A549 (cell line): Measurements from ENCODE around the gene VEGFC. TPM values are rescaled to one million over a fixed set of nuclear protein-coding genes. Genes with fewer than 3 reads are reported as not detected.

ENCODE experiments used
- ATAC-seq, 2 experiments: fragments of 200-7000 bp in 1 of 2; fragments of >200 bp in 1 of 2; cut with Nextera tagmentation in 1 of 2; cut with Tn5 transposase in 1 of 2; 3 replicates each; pipeline versions ENCODE4 v1.8.0 to v1.9.1; 2018 to 2020; ENCODE audit warnings: mild to moderate bottlenecking in 1 of 2, moderate library complexity in 1 of 2
- CTCF ChIA-PET: fragments of 300-600 bp; sonication (Branson Sonifier 250); formaldehyde crosslinking; extraction: SDS; loops from one replicate; lab custom pipeline; 2021; ENCODE audit warnings: antibody characterized with exemption, inconsistent platforms; lab: Yijun Ruan, JAX
- POLR2A ChIA-PET: fragments of 350-600 bp; formaldehyde crosslinking; extraction: SDS; loops from one replicate; lab custom pipeline; 2021; ENCODE audit warnings: antibody characterized with exemption, inconsistent platforms; lab: Yijun Ruan, JAX
- DNase-seq, 2 experiments: peaks; one replicate each; pipeline versions ENCODE4 v3.0.0 to v3.0.0-alpha.2; 2011 to 2016; ENCODE audit warnings: low read depth in 1 of 2, low spot score in 1 of 2
- FAIRE-seq: peaks from 2 replicates; lab custom pipeline; 2011; peaks lifted over from hg19 to GRCh38; lab: Jason Lieb, UNC
- H3K27ac ChIP-seq, 2 experiments: fragments of >200 bp; sonication (Bioruptor Twin); formaldehyde crosslinking; 3 replicates each; pipeline ENCODE4 v1.5.1; 2016 to 2017
- H3K4me1 ChIP-seq: fragments of >200 bp; sonication (Bioruptor Twin); formaldehyde crosslinking; 3 replicates; pipeline ENCODE4 v1.6.1; 2016
- H3K4me2 ChIP-seq: fragments of >200 bp; sonication (Bioruptor Twin); formaldehyde crosslinking; 3 replicates; pipeline ENCODE4 v1.6.1; 2016
- H3K4me3 ChIP-seq: fragments of >200 bp; sonication (Bioruptor Twin); formaldehyde crosslinking; 3 replicates; pipeline ENCODE4 v1.5.1; 2016
- H3K9me3 ChIP-seq: fragments of >200 bp; sonication (Bioruptor Twin); formaldehyde crosslinking; 3 replicates; pipeline ENCODE4 v1.6.1; 2016
- BHLHE40 ChIP-seq: IDR thresholded peaks from 2 replicates; pipeline ENCODE4 v1.6.1; 2012; ENCODE audit warnings: low read depth, low read length, inconsistent platforms
- CBX2 ChIP-seq: fragments of 200-600 bp; sonication (generic); IDR thresholded peaks from 2 replicates; pipeline ENCODE4 v1.6.1; 2016; ENCODE audit warnings: low read depth, mild to moderate bottlenecking, borderline replicate concordance
- CEBPB ChIP-seq, 2 experiments: fragments of >200 bp in 1 of 2; sonication (Bioruptor Twin) in 1 of 2; formaldehyde crosslinking in 1 of 2; IDR thresholded peaks; 2 replicates each; pipeline ENCODE4 v1.6.1; 2012 to 2016
- CHD2 ChIP-seq: fragments of 150-350 bp; IDR thresholded peaks from 2 replicates; pipeline ENCODE4 v1.6.1; 2014; ENCODE audit warnings: low read length; ENCODE audit not compliant: partially characterized antibody
- EHF ChIP-seq: fragments of 250-450 bp; sonication (Bioruptor Pico); IDR thresholded peaks from 2 replicates; pipeline ENCODE4 v1.5.0; 2020; ENCODE audit warnings: mild to moderate bottlenecking
- FOSL2 ChIP-seq, 2 experiments: fragments of 450-650 bp in 1 of 2; fragments of >200 bp in 1 of 2; sonication (Bioruptor Twin) in 1 of 2; formaldehyde crosslinking; IDR thresholded peaks; 2 replicates each; pipeline versions ENCODE4 v1.5.0 to v1.6.1; 2016 to 2020; ENCODE audit warnings: mild to moderate bottlenecking in 1 of 2, moderate library complexity in 1 of 2
- HDAC2 ChIP-seq: fragments of 200-600 bp; sonication (generic); IDR thresholded peaks from 2 replicates; pipeline ENCODE4 v1.6.1; 2016
- HOXB13 ChIP-seq: fragments of 250-450 bp; sonication (Bioruptor Pico); IDR thresholded peaks from 2 replicates; pipeline ENCODE4 v1.5.0; 2020; ENCODE audit warnings: low read depth, mild to moderate bottlenecking, moderate library complexity
- MAX ChIP-seq: IDR thresholded peaks from 2 replicates; pipeline ENCODE4 v1.6.1; 2012
- MAZ ChIP-seq: fragments of 150-350 bp; IDR thresholded peaks from 2 replicates; pipeline ENCODE4 v1.6.1; 2014; ENCODE audit warnings: antibody characterized with exemption, low read depth, low read length, borderline replicate concordance
- NFE2L2 ChIP-seq: fragments of 150-350 bp; conservative IDR thresholded peaks from 2 replicates; pipeline ENCODE4 v1.6.1; 2014; ENCODE audit warnings: low read length
- RFX5 ChIP-seq: fragments of 450-650 bp; IDR thresholded peaks from 2 replicates; pipeline ENCODE4 v1.7.1; 2014; ENCODE audit warnings: antibody characterized with exemption, mild to moderate bottlenecking, moderate library complexity
- RNF2 ChIP-seq: fragments of 200-600 bp; sonication (generic); IDR thresholded peaks from 2 replicates; pipeline ENCODE4 v1.6.1; 2016; ENCODE audit warnings: low read depth, mild to moderate bottlenecking, antibody characterized with exemption, moderate library complexity, borderline replicate concordance
- SMC3 ChIP-seq: fragments of >200 bp; sonication (Bioruptor Twin); formaldehyde crosslinking; IDR thresholded peaks from 3 replicates; pipeline ENCODE4 v1.6.1; 2018; ENCODE audit warnings: inconsistent platforms
- SREBF2 ChIP-seq: fragments of 450-650 bp; IDR thresholded peaks from 2 replicates; pipeline ENCODE4 v1.6.1; 2014; ENCODE audit warnings: mild to moderate bottlenecking, moderate library complexity
- ZC3H11A ChIP-seq: fragments of 450-650 bp; IDR thresholded peaks from 2 replicates; pipeline ENCODE4 v1.6.1; 2014; ENCODE audit warnings: antibody characterized with exemption, mild to moderate bottlenecking
- ZFP36 ChIP-seq: fragments of 450-650 bp; IDR thresholded peaks from 2 replicates; pipeline ENCODE4 v1.6.1; 2014; ENCODE audit warnings: borderline replicate concordance; ENCODE audit not compliant: partially characterized antibody
- ZSCAN20 ChIP-seq: fragments of 250-450 bp; sonication (Bioruptor Pico); IDR thresholded peaks from 2 replicates; pipeline ENCODE4 v1.8.0; 2022; ENCODE audit warnings: mild to moderate bottlenecking, moderate library complexity
- WGBS: methylation state at CpG from one replicate; pipeline ENCODE4 v1.1.6; 2017; ENCODE audit errors: missing lambda C conversion rate; 5-methylcytosine and 5-hydroxymethylcytosine counted together
- polyA plus RNA-seq, 4 experiments: library from polyadenylated mRNA; depleted of rRNA in 3 of 4; stranded (reverse); fragments of >200 nt; fragmentation: RNase III in 1 of 4; extraction: RNeasy Plus Mini Kit Qiagen cat#74134 plus additional on column Dnase treatment in 1 of 4; gene quantifications; 2 replicates in 3 of 4; 3 replicates in 1 of 4; pipeline ENCODE4 v1.2.3, GENCODE V29; 2011 to 2017
- TF ChIP-seq, protein P1 (sequence below): IDR thresholded peaks from 2 replicates; pipeline ENCODE4 v1.6.1; 2012; ENCODE audit warnings: low read depth, borderline replicate concordance
- TF ChIP-seq, protein P2 (sequence below): fragments of 200-600 bp; sonication (generic); IDR thresholded peaks from 2 replicates; pipeline ENCODE4 v1.6.1; 2016; ENCODE audit warnings: antibody characterized with exemption, mild to moderate bottlenecking, moderate library complexity

Gene VEGFC
- polyA plus RNA-seq, 2 of the 4 experiments (the other 2 are of a cell fraction), result 11.6 to 14.4 TPM

GRCh38 chr4:176761872-176762271, 30.9 kb downstream of the VEGFC start (continued):
- TF ChIP-seq, protein P1, sequence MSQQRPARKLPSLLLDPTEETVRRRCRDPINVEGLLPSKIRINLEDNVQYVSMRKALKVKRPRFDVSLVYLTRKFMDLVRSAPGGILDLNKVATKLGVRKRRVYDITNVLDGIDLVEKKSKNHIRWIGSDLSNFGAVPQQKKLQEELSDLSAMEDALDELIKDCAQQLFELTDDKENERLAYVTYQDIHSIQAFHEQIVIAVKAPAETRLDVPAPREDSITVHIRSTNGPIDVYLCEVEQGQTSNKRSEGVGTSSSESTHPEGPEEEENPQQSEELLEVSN, result no peak
- TF ChIP-seq CEBPB (IDR thresholded peaks at IDR 0.05), result no peak
- no peak for TF ChIP-seq RFX5
- TF ChIP-seq SMC3, result no peak

DNA sequence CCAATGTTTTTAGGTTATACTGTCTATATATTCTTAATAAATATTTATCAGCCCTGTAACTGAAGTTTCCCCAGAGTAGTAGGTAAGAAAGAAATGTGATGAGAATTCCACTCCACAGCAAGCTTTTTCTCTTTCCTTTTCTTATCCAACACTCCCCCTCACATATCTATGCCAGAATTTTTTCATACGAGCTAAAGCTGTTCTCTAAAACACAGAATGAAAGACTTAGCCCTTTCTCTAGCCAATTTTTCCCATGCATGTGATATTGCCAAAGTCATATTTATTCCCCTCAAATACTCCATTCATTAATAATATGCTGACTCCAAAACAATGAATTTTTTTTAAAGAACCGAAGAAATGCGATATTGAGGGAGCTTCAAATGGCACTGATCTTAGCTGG, 32.3 kb downstream of the VEGFC start:
- POLR2A ChIA-PET, result no interaction called here
- FAIRE-seq, result no peak
- TF ChIP-seq ZSCAN20, result no peak
- no peak for TF ChIP-seq HDAC2
- no peak for TF ChIP-seq MAZ
- TF ChIP-seq RNF2, result no peak
- TF ChIP-seq HOXB13 (CRISPR knock-in tag), result no peak
- TF ChIP-seq, all 56 proteins: peak for 0
- DNase-seq (no peak), ATAC-seq (no peak)
- H3K4me2 ChIP-seq, result no peak overlapping the region
- WGBS, result 97% methylated on average over 3 of the region's 3 CpGs
- H3K27ac ChIP-seq, result no peak overlapping the region
- H3K4me1 ChIP-seq, result no peaks in the 10 kb centered on the region
- H3K9me3 ChIP-seq, result no peaks in the 10 kb centered on the region
- no peak overlapping the region for H3K4me3 ChIP-seq
- CTCF ChIA-PET, result interaction anchor here (1.2 kb wide), 1 partner anchor 287 kb away, joined by 3 read pairs; no protein-coding TSS in a partner anchor

GRCh38 chr4:176758731-176759130, 34.0 kb downstream of the VEGFC start:
- FAIRE-seq, result no peak
- DNase-seq, result no peak
- Histone ChIP-seq H3K4me1 (no peaks in the 10 kb centered on the region), H3K9me3 (no peaks in the 10 kb centered on the region), H3K4me3 (no peak overlapping the region), H3K4me2 (no peak overlapping the region), H3K27ac (no peak overlapping the region)
- ATAC-seq, result no peak
- ChIA-PET CTCF (no interaction called here), POLR2A (no interaction called here)
- WGBS, result 84% methylated on average over 2 of the region's 2 CpGs
- no peak for TF ChIP-seq SREBF2
- no peak for TF ChIP-seq ZSCAN20
- TF ChIP-seq, protein P2, sequence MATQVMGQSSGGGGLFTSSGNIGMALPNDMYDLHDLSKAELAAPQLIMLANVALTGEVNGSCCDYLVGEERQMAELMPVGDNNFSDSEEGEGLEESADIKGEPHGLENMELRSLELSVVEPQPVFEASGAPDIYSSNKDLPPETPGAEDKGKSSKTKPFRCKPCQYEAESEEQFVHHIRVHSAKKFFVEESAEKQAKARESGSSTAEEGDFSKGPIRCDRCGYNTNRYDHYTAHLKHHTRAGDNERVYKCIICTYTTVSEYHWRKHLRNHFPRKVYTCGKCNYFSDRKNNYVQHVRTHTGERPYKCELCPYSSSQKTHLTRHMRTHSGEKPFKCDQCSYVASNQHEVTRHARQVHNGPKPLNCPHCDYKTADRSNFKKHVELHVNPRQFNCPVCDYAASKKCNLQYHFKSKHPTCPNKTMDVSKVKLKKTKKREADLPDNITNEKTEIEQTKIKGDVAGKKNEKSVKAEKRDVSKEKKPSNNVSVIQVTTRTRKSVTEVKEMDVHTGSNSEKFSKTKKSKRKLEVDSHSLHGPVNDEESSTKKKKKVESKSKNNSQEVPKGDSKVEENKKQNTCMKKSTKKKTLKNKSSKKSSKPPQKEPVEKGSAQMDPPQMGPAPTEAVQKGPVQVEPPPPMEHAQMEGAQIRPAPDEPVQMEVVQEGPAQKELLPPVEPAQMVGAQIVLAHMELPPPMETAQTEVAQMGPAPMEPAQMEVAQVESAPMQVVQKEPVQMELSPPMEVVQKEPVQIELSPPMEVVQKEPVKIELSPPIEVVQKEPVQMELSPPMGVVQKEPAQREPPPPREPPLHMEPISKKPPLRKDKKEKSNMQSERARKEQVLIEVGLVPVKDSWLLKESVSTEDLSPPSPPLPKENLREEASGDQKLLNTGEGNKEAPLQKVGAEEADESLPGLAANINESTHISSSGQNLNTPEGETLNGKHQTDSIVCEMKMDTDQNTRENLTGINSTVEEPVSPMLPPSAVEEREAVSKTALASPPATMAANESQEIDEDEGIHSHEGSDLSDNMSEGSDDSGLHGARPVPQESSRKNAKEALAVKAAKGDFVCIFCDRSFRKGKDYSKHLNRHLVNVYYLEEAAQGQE, result no peak
- TF ChIP-seq FOSL2 (IDR thresholded peaks at IDR 0.05), result no peak
- TF ChIP-seq FOSL2 (CRISPR knock-in tag; IDR thresholded peaks at IDR 0.05), result no peak
- TF ChIP-seq CBX2, result no peak
- no peak for TF ChIP-seq NFE2L2
- TF ChIP-seq RNF2, result no peak
- TF ChIP-seq BHLHE40, result no peak
- TF ChIP-seq MAX, result no peak

DNA sequence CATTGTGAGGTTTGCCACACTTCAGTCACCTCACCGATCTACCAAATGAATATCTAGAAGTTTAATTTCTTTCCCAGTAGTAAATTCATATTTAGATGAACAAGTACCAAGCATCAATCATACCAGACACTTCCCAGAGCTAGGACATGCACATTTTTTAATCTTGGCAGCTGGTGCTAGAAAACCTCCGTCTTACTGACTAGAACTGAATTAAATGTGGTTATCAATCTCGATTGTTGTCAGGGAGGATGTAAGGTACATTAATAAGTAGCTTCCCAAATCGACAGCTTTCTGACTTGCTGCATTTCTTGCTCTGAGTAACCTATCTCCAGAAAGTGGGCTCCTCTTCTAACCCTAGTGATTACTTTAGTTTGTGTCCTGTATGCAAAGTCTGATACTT, 34.4 kb downstream of the VEGFC start:
- peaks cover 3% of the 10 kb centered on the region; the same call in 2 of the 3 replicates for H3K4me1 ChIP-seq
- no peak for ATAC-seq
- no peak for DNase-seq
- 89% methylated on average over 4 of the region's 4 CpGs for WGBS
- CTCF ChIA-PET, result no interaction called here
- H3K27ac ChIP-seq, result no peak overlapping the region
- POLR2A ChIA-PET, result no interaction called here
- H3K4me2 ChIP-seq, result no peak overlapping the region
- FAIRE-seq, result no peak
- H3K4me3 ChIP-seq, result no peak overlapping the region
- H3K9me3 ChIP-seq, result no peaks in the 10 kb centered on the region
- TF ChIP-seq ZC3H11A (no peak), CHD2 (no peak), BHLHE40 (no peak), CBX2 (no peak), ZFP36 (no peak), EHF (CRISPR knock-in tag) (no peak), ZSCAN20 (no peak)
- TF ChIP-seq, protein P2, result no peak
